ENCODE results near the gene MAP6.

MAP6 gene

DNA sequence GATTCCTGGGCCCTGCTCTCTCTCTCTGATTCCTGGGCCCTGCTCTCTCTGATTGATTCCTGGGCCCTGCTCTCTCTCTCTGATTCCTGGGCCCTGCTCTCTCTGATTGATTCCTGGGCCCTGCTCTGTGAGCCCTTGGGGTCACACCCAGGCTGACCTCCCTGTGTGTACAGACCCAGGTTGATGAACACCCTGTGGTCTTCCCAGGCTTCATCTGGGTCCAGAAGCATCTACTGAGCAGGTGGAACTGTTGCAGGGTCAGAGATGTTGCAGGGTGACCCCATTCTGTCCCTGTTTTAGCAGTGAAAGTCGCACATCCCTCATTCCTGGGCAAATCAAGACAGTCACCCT lies 126.8 kb downstream of the MAP6 start:
- TF ChIP-seq, protein P1, sequence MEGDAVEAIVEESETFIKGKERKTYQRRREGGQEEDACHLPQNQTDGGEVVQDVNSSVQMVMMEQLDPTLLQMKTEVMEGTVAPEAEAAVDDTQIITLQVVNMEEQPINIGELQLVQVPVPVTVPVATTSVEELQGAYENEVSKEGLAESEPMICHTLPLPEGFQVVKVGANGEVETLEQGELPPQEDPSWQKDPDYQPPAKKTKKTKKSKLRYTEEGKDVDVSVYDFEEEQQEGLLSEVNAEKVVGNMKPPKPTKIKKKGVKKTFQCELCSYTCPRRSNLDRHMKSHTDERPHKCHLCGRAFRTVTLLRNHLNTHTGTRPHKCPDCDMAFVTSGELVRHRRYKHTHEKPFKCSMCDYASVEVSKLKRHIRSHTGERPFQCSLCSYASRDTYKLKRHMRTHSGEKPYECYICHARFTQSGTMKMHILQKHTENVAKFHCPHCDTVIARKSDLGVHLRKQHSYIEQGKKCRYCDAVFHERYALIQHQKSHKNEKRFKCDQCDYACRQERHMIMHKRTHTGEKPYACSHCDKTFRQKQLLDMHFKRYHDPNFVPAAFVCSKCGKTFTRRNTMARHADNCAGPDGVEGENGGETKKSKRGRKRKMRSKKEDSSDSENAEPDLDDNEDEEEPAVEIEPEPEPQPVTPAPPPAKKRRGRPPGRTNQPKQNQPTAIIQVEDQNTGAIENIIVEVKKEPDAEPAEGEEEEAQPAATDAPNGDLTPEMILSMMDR (conservative IDR thresholded peaks at IDR 0.05; ENCODE audit: low read depth, low read length): no peak
- no peak overlapping the region for H3K4me3 ChIP-seq (ENCODE audit: low read depth, low read length)
- DNase-seq (ENCODE audit: low read depth): no peak

DNA sequence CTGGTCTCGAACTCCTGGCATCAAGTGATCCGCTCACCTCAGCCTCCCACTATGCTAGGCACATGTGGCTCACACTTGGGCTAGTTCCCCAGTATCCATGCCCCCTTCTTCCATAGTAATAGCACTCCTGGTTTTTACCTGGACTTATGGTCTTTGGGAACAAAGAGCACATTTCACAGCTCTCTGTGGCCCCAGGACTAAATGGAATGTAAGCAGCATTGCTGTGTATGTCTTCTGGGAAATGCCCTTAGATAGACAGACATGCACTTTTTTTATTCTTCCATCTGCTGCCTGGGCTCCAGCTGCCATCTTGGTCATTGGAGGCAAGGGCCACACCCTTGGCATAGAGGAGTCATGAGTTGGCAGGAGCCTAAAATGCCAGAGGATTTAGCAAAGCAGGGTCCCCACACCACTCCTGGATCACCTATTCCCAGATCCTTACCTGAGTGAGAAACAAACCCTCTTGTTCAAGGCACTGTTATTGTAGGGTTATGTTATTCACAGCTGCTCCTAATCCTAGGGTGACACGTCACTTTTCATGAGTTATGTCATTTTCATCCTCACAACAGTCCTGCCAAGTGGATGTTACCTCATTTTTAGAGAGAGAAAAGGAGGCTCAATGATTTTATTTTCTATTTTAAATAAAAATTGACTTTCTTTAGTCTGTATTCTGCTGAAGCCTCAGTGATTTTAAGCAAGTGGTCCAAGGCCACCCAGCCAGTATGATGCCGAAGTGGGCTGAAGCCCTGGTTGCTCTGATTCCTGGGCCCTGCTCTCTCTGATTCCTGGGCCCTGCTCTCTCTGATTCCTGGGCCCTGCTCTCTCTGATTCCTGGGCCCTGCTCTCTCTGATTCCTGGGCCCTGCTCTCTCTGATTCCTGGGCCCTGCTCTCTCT lies 127.4 kb downstream of the MAP6 start:
- no peak overlapping the region for H3K4me3 ChIP-seq (ENCODE audit: low read depth, low read length)
- TF ChIP-seq, protein P1 (conservative IDR thresholded peaks at IDR 0.05; ENCODE audit: low read depth, low read length): no peak
- DNase-seq (ENCODE audit: low read depth): no peak

DNA sequence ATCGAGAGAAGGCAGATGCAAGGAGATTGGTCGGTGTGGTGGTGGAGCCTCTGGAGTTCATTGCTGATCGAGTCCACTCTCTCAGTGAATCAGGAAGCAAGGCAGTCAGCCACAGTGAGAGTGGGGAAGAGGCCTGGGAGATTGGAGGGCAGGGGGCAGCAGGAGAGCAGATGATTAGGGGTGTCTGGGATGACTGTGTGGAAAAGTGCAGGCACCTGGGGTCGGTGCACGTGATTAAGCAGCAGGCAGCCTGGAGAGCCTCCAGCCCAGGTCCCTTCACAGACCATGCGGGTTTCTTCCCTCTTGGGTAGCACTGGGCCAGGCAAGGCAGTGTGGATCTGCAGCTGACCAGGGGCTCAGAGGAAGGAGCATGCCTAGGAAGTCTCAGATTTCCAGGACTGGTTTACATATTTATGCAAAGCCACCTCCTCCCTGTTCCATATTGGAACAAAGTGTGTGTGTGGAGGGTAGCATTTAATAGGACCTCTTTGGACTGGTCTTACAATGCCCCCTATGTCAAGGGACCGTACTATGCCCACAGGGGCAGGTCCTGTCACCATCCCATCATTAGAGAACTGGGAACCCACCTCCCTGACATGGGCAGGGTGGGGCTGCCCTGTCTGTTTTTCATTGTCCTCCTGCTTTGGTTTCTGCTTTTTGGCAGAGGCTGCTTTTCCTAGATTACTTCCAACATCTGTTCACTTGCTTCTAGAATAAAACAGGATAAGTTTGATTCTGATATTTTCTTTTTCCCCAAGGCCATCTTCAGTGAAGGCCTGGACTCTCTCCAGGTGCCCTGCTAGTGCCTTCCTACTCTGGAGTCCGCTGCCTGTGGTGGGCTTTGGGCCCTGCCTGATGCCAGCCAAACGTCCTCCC lies 129.1 kb downstream of the MAP6 start:
- H3K4me3 ChIP-seq (ENCODE audit: low read depth, low read length): no peak overlapping the region
- no peak for DNase-seq (ENCODE audit: low read depth)
- TF ChIP-seq, protein P1 (conservative IDR thresholded peaks at IDR 0.05; ENCODE audit: low read depth, low read length): no peak

DNA sequence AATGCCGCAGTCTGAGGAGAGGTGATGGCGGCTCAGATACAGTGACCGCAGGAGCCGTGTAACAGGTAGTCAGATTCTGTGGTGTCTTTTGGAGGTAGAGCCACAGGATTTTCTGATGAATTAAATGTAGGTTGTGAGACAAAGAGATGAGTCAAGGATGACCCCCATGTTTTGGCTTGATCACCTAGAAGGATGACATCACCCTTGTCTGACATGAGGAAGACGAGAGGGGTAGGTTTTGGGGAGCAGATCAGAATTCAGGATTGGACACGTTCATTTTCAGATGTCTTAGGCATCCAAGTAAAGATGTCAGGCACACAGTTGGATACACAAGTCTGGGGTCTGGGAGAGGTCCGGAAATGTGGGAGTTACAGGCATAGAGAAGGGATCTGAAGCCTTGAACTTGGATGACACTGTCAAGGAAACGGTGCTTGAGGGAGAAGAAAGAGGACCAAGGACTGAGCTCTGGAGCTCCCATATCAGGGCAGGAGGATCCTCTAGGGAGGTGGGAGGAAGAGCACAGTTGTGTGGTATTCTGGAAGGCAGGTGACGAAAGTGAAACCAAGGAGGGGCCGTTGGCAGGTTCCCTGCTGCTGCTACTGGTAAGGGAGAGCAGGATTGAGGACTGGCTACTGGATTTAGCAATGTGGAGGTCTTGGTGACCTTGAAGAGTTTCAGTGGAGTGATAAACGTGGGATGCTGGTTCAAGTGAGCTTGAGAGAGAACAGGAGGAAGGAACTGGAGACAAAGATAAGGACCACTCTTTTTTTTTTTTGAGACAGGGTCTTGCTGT lies 130.5 kb downstream of the MAP6 start:
- no peak for DNase-seq (ENCODE audit: low read depth)
- H3K4me3 ChIP-seq (ENCODE audit: low read depth, low read length): no peak overlapping the region
- TF ChIP-seq, protein P1 (conservative IDR thresholded peaks at IDR 0.05; ENCODE audit: low read depth, low read length): no peak

DNA sequence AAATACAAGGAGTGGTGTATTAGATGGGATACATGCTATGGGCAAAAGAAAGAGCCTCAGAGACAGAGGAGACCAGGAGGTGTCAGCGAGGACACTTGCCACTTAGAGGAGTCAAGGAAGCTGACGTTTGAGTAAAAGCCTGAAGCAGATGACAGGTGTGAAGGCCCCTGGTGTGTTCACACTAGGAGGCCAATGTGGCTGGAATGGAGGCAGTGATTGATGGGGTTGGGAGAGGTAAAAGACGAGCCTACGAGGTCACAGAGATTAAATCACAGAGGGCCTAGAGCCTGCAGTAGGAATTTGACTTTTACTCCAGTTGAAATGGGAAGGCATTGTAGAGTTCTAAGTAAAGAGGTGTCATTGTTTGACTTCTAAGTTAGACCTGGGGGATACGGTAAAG lies 131.1 kb downstream of the MAP6 start:
- TF ChIP-seq, protein P1 (conservative IDR thresholded peaks at IDR 0.05; ENCODE audit: low read depth, low read length): no peak
- DNase-seq (ENCODE audit: low read depth): no peak
- H3K4me3 ChIP-seq (ENCODE audit: low read depth, low read length): no peak overlapping the region

Data from choroid plexus epithelial cell (primary cell).